Activated T-helper 1 cell treated with Interleukin-2 at 50 U/mL for 16 hours (primary cell): Measurements from ENCODE around the gene KLRG1.

Experiments
- DNase-seq: peaks from one replicate; pipeline ENCODE4 v3.0.0-alpha.2; 2020; ENCODE audit warnings: low read depth

Gene KLRG1

GRCh38 chr12:8987163-8987562 is 2.2 kb upstream of the KLRG1 start:
- DNase-seq: no peak

GRCh38 chr12:8987685-8988084 is 1.7 kb upstream of the KLRG1 start:
- no peak for DNase-seq

- no peak for DNase-seq
Measured at GRCh38 chr12:8991371-8992345, 2.3 kb downstream of the KLRG1 start.

GRCh38 chr12:8993827-8994226 is 4.5 kb downstream of the KLRG1 start:
- DNase-seq: no peak

- DNase-seq: no peak
Measured at GRCh38 chr12:8995021-8995775, 5.9 kb downstream of the KLRG1 start.

- no peak for DNase-seq
Measured at GRCh38 chr12:8996682-8997405, 7.5 kb downstream of the KLRG1 start.

GRCh38 chr12:9001233-9001632 is 11.9 kb downstream of the KLRG1 start:
- no peak for DNase-seq

GRCh38 chr12:9002335-9002734 is 13.0 kb downstream of the KLRG1 start:
- no peak for DNase-seq

- DNase-seq: no peak
Measured at GRCh38 chr12:9022592-9022991, 33.2 kb downstream of the KLRG1 start.

GRCh38 chr12:9024512-9024911 is 35.2 kb downstream of the KLRG1 start:
- no peak for DNase-seq

- DNase-seq: no peak
Measured at GRCh38 chr12:9027161-9028059, 38.1 kb downstream of the KLRG1 start.

GRCh38 chr12:9030776-9031175 is 41.4 kb downstream of the KLRG1 start:
- no peak for DNase-seq

GRCh38 chr12:9032202-9032964 is 43.0 kb downstream of the KLRG1 start:
- no peak for DNase-seq

- DNase-seq: no peak
Measured at GRCh38 chr12:9033265-9033887, 44.0 kb downstream of the KLRG1 start.

GRCh38 chr12:9034095-9034494 is 44.7 kb downstream of the KLRG1 start:
- no peak for DNase-seq

GRCh38 chr12:9036227-9036626 is 46.9 kb downstream of the KLRG1 start:
- no peak for DNase-seq

- DNase-seq: no peak
Measured at GRCh38 chr12:9037431-9037830, 48.1 kb downstream of the KLRG1 start.

- no peak for DNase-seq
Measured at GRCh38 chr12:9039397-9039977, 50.1 kb downstream of the KLRG1 start.

GRCh38 chr12:9040484-9041186 is 51.3 kb downstream of the KLRG1 start:
- DNase-seq: no peak
